ENCODE measurements around the gene OPA1. TPM values are rescaled to one million over a fixed set of nuclear protein-coding genes. Genes with fewer than 3 reads are reported as not detected.

OPA1 gene
- total RNA-seq, 2 experiments from 2014 or later, result 56.1 to 57.6 TPM

- H3K36me3 Mint-ChIP-seq (ENCODE audit: low read depth), result no peaks in the 10 kb centered on the region
- ATAC-seq (ENCODE audit: poor library complexity) (no peak), DNase-seq (no peak)
- H3K27ac Mint-ChIP-seq, result no peak overlapping the region
- Histone ChIP-seq H3K27ac (ENCODE audit: low read depth in 1 of 2, low read length in 2 of 2) (no peak overlapping the region), H3K9me3 (ENCODE audit: control insufficient read depth in 1 of 2, insufficient read depth in 1 of 2, low read length in 2 of 2) (no peaks in the 10 kb centered on the region), H3K4me1 (ENCODE audit: insufficient read depth, low read length) (no peaks in the 10 kb centered on the region), H3K36me3 (ENCODE audit: insufficient read depth, low read length) (no peaks in the 10 kb centered on the region), H3K4me3 (ENCODE audit: low read length) (no peak overlapping the region), H3K27me3 (ENCODE audit: control insufficient read depth in 1 of 2, insufficient read depth in 2 of 2, low read length in 2 of 2) (no peaks in the 10 kb centered on the region)
- H3K4me3 Mint-ChIP-seq, result no peak overlapping the region
- no peaks in the 10 kb centered on the region for H3K4me1 Mint-ChIP-seq (ENCODE audit: low read depth)
- no peaks in the 10 kb centered on the region for H3K27me3 Mint-ChIP-seq
- H3K9me3 Mint-ChIP-seq, result no peaks in the 10 kb centered on the region
- intact Hi-C loops (cut with DNase I, micrococcal nuclease), result no loop called here
- ChIA-PET POLR2A (no interaction called here), CTCF (no interaction called here)
- no peak for TF ChIP-seq CTCF (IDR thresholded peaks at IDR 0.05)
Measured at GRCh38 chr3:193563426-193563825, 29.6 kb upstream of the OPA1 start.

GRCh38 chr3:193564012-193564411, 29.0 kb upstream of the OPA1 start:
- no peaks in the 10 kb centered on the region for H3K9me3 ChIP-seq (ENCODE audit: control insufficient read depth in 1 of 2, insufficient read depth in 1 of 2, low read length in 2 of 2)
- ATAC-seq (ENCODE audit: poor library complexity), result no peak
- H3K4me1 ChIP-seq (ENCODE audit: insufficient read depth, low read length), result no peaks in the 10 kb centered on the region
- H3K27ac ChIP-seq (ENCODE audit: low read depth in 1 of 2, low read length in 2 of 2), result no peak overlapping the region
- Mint-ChIP-seq H3K9me3 (no peaks in the 10 kb centered on the region), H3K27me3 (no peaks in the 10 kb centered on the region), H3K4me1 (ENCODE audit: low read depth) (no peaks in the 10 kb centered on the region), H3K36me3 (ENCODE audit: low read depth) (no peaks in the 10 kb centered on the region), H3K4me3 (no peak overlapping the region), H3K27ac (no peak overlapping the region)
- no peak overlapping the region for H3K4me3 ChIP-seq (ENCODE audit: low read length)
- ChIA-PET POLR2A (no interaction called here), CTCF (no interaction called here)
- TF ChIP-seq CTCF (IDR thresholded peaks at IDR 0.05), result no peak
- H3K27me3 ChIP-seq (ENCODE audit: control insufficient read depth in 1 of 2, insufficient read depth in 2 of 2, low read length in 2 of 2), result no peaks in the 10 kb centered on the region
- intact Hi-C loops (cut with DNase I, micrococcal nuclease), result no loop called here
- H3K36me3 ChIP-seq (ENCODE audit: insufficient read depth, low read length), result no peaks in the 10 kb centered on the region
- DNase-seq, result no peak

DNA sequence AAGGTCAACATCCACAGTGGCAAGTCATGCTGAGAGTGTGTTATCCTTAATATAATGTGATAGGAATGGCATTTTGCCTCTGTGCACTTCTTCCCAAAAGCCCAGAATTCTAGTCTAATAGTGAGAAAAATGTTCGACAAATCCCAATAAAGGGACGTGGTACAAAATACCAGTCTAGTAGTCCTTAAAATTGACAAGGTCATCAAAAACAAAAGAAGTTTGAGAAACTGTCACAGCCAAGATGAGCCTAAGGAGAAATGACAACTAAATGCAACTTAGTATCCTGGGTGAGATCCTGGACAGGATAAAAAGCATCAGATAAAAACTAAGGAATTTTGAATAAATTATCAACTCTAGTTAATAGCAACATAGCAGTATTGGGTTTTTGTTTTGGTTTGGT, 23.9 kb upstream of the OPA1 start:
- intact Hi-C loops (cut with DNase I, micrococcal nuclease), result no loop called here
- no peaks in the 10 kb centered on the region for H3K36me3 ChIP-seq (ENCODE audit: insufficient read depth, low read length)
- Mint-ChIP-seq H3K27me3 (no peaks in the 10 kb centered on the region), H3K4me3 (no peak overlapping the region), H3K9me3 (no peaks in the 10 kb centered on the region), H3K4me1 (ENCODE audit: low read depth) (no peaks in the 10 kb centered on the region), H3K27ac (no peak overlapping the region), H3K36me3 (ENCODE audit: low read depth) (no peaks in the 10 kb centered on the region)
- ATAC-seq (ENCODE audit: poor library complexity) (no peak), DNase-seq (no peak)
- H3K4me3 ChIP-seq (ENCODE audit: low read length), result no peak overlapping the region
- TF ChIP-seq CTCF (IDR thresholded peaks at IDR 0.05), result no peak
- no peaks in the 10 kb centered on the region for H3K4me1 ChIP-seq (ENCODE audit: insufficient read depth, low read length)
- ChIA-PET POLR2A (interaction anchor here (1.5 kb wide), 1 partner anchor 8 kb away, joined by 3 read pairs; no protein-coding TSS in a partner anchor), CTCF (no interaction called here)
- no peaks in the 10 kb centered on the region for H3K9me3 ChIP-seq (ENCODE audit: control insufficient read depth in 1 of 2, insufficient read depth in 1 of 2, low read length in 2 of 2)
- no peaks in the 10 kb centered on the region for H3K27me3 ChIP-seq (ENCODE audit: control insufficient read depth in 1 of 2, insufficient read depth in 2 of 2, low read length in 2 of 2)
- no peak overlapping the region for H3K27ac ChIP-seq (ENCODE audit: low read depth in 1 of 2, low read length in 2 of 2)

Data from CD4-positive, alpha-beta T cell (primary cell).